SK-N-SH treated with all-trans-retinoic acid at 6 μM for 48 hours (cell line): ENCODE results near the gene AKT3.

Experiments used
- BACH2 ChIP-seq: fragments of 250-450 bp; sonication (Bioruptor Pico); IDR thresholded peaks from 2 replicates; pipeline ENCODE4 v1.9.0; 2021; ENCODE audit warnings: mild to moderate bottlenecking, borderline replicate concordance
- CREB5 ChIP-seq: fragments of 250-450 bp; sonication (Bioruptor Pico); IDR thresholded peaks from 2 replicates; pipeline ENCODE4 v1.5.1; 2020; ENCODE audit warnings: low read depth, mild to moderate bottlenecking, moderate library complexity
- CSDC2 ChIP-seq: fragments of 250-450 bp; sonication (Bioruptor Pico); IDR thresholded peaks from 2 replicates; pipeline ENCODE4 v1.5.0; 2020; ENCODE audit warnings: mild to moderate bottlenecking, moderate library complexity
- PATZ1 ChIP-seq: fragments of 250-450 bp; sonication (Bioruptor Pico); IDR thresholded peaks from 2 replicates; pipeline ENCODE4 v1.8.0; 2020; ENCODE audit warnings: mild to moderate bottlenecking, moderate library complexity, borderline replicate concordance
- POU6F1 ChIP-seq: fragments of 250-450 bp; sonication (Bioruptor Pico); IDR thresholded peaks from 2 replicates; pipeline ENCODE4 v1.8.0; 2021; ENCODE audit warnings: low read depth, mild to moderate bottlenecking, moderate library complexity, borderline replicate concordance
- PPARA ChIP-seq: fragments of 250-450 bp; sonication (Bioruptor Pico); IDR thresholded peaks from 2 replicates; pipeline ENCODE4 v1.5.0; 2020; ENCODE audit warnings: mild to moderate bottlenecking, borderline replicate concordance
- RARB ChIP-seq: fragments of 250-450 bp; sonication (Bioruptor Pico); IDR thresholded peaks from 2 replicates; pipeline ENCODE4 v1.8.0; 2021; ENCODE audit warnings: mild to moderate bottlenecking, moderate library complexity
- TCF4 ChIP-seq: fragments of 250-450 bp; sonication (Bioruptor Pico); IDR thresholded peaks from 2 replicates; pipeline ENCODE4 v1.8.0; 2021; ENCODE audit warnings: mild to moderate bottlenecking, moderate library complexity, borderline replicate concordance
- TOX ChIP-seq: fragments of 250-450 bp; sonication (Bioruptor Pico); IDR thresholded peaks from 2 replicates; pipeline ENCODE4 v1.8.0; 2021; ENCODE audit warnings: mild to moderate bottlenecking, moderate library complexity, borderline replicate concordance
- ZC3H10 ChIP-seq: fragments of 250-450 bp; sonication (Bioruptor Pico); IDR thresholded peaks from 2 replicates; pipeline ENCODE4 v1.5.1; 2021; ENCODE audit warnings: mild to moderate bottlenecking, moderate library complexity
- ZFP30 ChIP-seq: fragments of 450-650 bp; formaldehyde crosslinking; IDR thresholded peaks from 2 replicates; pipeline ENCODE4 v1.5.0; 2022; ENCODE audit warnings: mild to moderate bottlenecking, moderate library complexity
- ZNF565 ChIP-seq: fragments of 450-650 bp; formaldehyde crosslinking; conservative IDR thresholded peaks from 2 replicates; pipeline ENCODE4 v1.5.0; 2020; ENCODE audit warnings: low read depth, mild to moderate bottlenecking, moderate library complexity
- ZNF70 ChIP-seq: fragments of 450-650 bp; formaldehyde crosslinking; IDR thresholded peaks from 2 replicates; pipeline ENCODE4 v1.5.0; 2020; ENCODE audit warnings: mild to moderate bottlenecking, moderate library complexity
- ZNF8 ChIP-seq: fragments of 450-650 bp; formaldehyde crosslinking; IDR thresholded peaks from 2 replicates; pipeline ENCODE4 v1.5.0; 2020; ENCODE audit warnings: mild to moderate bottlenecking, moderate library complexity

GRCh38 chr1:243501002-243501401 is 349.0 kb downstream of the AKT3 start:
- TF ChIP-seq PATZ1 (CRISPR knock-in tag) (no peak), RARB (no peak), ZFP30 (no peak), ZNF70 (CRISPR knock-in tag) (no peak), TOX (CRISPR knock-in tag) (no peak), CREB5 (CRISPR knock-in tag) (no peak), ZC3H10 (CRISPR knock-in tag) (peak; percentile 79), ZNF8 (CRISPR knock-in tag) (no peak), ZNF565 (CRISPR knock-in tag) (no peak), PPARA (no peak), TCF4 (no peak), CSDC2 (CRISPR knock-in tag) (no peak), POU6F1 (CRISPR knock-in tag) (no peak; the same call in 1 of the 2 replicates), BACH2 (CRISPR knock-in tag) (no peak)
